VCaP (cell line): Measurements from ENCODE around the gene HIVEP3.

ENCODE experiments used
- H3K27ac ChIP-seq: fragments of 450-650 bp; 2 replicates; pipeline ENCODE4 v1.5.1; 2017
- CTCF ChIP-seq: fragments of 450-650 bp; conservative IDR thresholded peaks from 2 replicates; pipeline ENCODE4 v1.5.1; 2017; ENCODE audit warnings: mild to moderate bottlenecking, moderate library complexity

The HIVEP3 gene

GRCh38 chr1:41512701-41513382 lies 405.9 kb downstream of the HIVEP3 start:
- TF ChIP-seq CTCF = no peak

GRCh38 chr1:41511239-41511540 lies 407.5 kb downstream of the HIVEP3 start:
- H3K27ac ChIP-seq = no peak overlapping the region
- TF ChIP-seq CTCF = no peak

More at GRCh38 chr1:41512701-41513382, 405.9 kb downstream of the HIVEP3 start:
- H3K27ac ChIP-seq = no peak overlapping the region

- no peak for TF ChIP-seq CTCF
- no peak overlapping the region for H3K27ac ChIP-seq
Observed at GRCh38 chr1:41510531-41511238, 408.0 kb downstream of the HIVEP3 start.

- no peak for TF ChIP-seq CTCF
- H3K27ac ChIP-seq = no peak overlapping the region
Observed at GRCh38 chr1:41509270-41509671, 409.5 kb downstream of the HIVEP3 start.

GRCh38 chr1:41508290-41508689 lies 410.4 kb downstream of the HIVEP3 start:
- H3K27ac ChIP-seq = no peak overlapping the region
- no peak for TF ChIP-seq CTCF

GRCh38 chr1:41507836-41508235 lies 410.9 kb downstream of the HIVEP3 start:
- no peak overlapping the region for H3K27ac ChIP-seq
- TF ChIP-seq CTCF = no peak

GRCh38 chr1:41507110-41507720 lies 411.5 kb downstream of the HIVEP3 start:
- H3K27ac ChIP-seq = no peak overlapping the region
- TF ChIP-seq CTCF = no peak
